Activated CD8-positive, alpha-beta memory T cell treated with anti-CD3 and anti-CD28 coated beads, Interleukin-2, amount 10 ng/mL, durations not matched to agents 7 days and 5 days (primary cell): ENCODE data around the gene CUX1. TPM values are rescaled to one million over a fixed set of nuclear protein-coding genes. Genes with fewer than 3 reads are reported as not detected.

Experiments used
- ATAC-seq: fragments of 150-1000 bp; cut with Tn5 transposase; one replicate; pipeline ENCODE4 v1.10.0; 2021; ENCODE audit warnings: moderate library complexity
- CTCF ChIA-PET: fragments of 350-600 bp; sonication (Branson Sonifier 250); formaldehyde crosslinking; loops from one replicate; lab custom pipeline; 2021; ENCODE audit warnings: antibody characterized with exemption; lab: Charles Lee
- DNase-seq: peaks from one replicate; pipeline ENCODE4 v3.0.0-alpha.2; 2020
- H3K27ac Mint-ChIP-seq: one replicate; pipeline ENCODE4 v1.8.0; 2021; ENCODE audit warnings: mild to moderate bottlenecking, mixed read lengths
- H3K27me3 Mint-ChIP-seq: one replicate; pipeline ENCODE4 v1.8.0; 2021; ENCODE audit warnings: mixed read lengths
- H3K36me3 Mint-ChIP-seq: one replicate; pipeline ENCODE4 v1.8.0; 2021; ENCODE audit warnings: mild to moderate bottlenecking, mixed read lengths
- H3K4me1 Mint-ChIP-seq: one replicate; pipeline ENCODE4 v1.8.0; 2021; ENCODE audit warnings: mixed read lengths
- H3K4me3 Mint-ChIP-seq: one replicate; pipeline ENCODE4 v1.8.0; 2021; ENCODE audit warnings: mild to moderate bottlenecking, moderate library complexity, mixed read lengths
- H3K9me3 Mint-ChIP-seq: one replicate; pipeline ENCODE4 v1.8.0; 2022; ENCODE audit warnings: low read depth, mixed read lengths
- total RNA-seq, 2 experiments: library from RNA; stranded (reverse); gene quantifications; one replicate each; pipeline ENCODE4 v1.2.3, GENCODE V29; 2021

Gene CUX1
- total RNA-seq, 2 experiments from 2014 or later: 24.0 to 28.7 TPM

DNA sequence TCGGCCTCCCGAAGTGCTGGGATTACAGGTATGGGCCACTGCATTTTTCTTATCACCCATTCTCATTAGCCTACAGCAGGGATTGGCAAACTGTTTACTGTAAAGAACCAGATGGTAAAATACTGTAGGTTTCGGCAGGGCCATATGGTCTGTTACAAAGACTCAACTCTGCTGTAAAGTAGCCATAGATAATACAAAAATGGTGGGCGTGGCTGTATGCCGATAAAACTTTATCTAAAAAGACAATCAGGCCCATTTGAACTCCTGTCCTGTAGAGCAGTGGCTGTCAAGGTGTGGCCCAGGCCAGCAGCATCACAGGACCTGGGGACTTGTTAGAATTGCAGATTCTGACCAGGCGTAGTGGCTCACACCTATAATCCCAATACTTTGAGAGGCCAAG, 134.3 kb downstream of the CUX1 start:
- no peaks in the 10 kb centered on the region for H3K27me3 Mint-ChIP-seq
- no peak overlapping the region for H3K27ac Mint-ChIP-seq
- CTCF ChIA-PET: no interaction called here
- no peaks in the 10 kb centered on the region for H3K9me3 Mint-ChIP-seq
- H3K4me1 Mint-ChIP-seq: peaks cover 12% of the 10 kb centered on the region
- ATAC-seq: no peak
- no peak for DNase-seq
- H3K36me3 Mint-ChIP-seq: no peaks in the 10 kb centered on the region
- no peak overlapping the region for H3K4me3 Mint-ChIP-seq

DNA sequence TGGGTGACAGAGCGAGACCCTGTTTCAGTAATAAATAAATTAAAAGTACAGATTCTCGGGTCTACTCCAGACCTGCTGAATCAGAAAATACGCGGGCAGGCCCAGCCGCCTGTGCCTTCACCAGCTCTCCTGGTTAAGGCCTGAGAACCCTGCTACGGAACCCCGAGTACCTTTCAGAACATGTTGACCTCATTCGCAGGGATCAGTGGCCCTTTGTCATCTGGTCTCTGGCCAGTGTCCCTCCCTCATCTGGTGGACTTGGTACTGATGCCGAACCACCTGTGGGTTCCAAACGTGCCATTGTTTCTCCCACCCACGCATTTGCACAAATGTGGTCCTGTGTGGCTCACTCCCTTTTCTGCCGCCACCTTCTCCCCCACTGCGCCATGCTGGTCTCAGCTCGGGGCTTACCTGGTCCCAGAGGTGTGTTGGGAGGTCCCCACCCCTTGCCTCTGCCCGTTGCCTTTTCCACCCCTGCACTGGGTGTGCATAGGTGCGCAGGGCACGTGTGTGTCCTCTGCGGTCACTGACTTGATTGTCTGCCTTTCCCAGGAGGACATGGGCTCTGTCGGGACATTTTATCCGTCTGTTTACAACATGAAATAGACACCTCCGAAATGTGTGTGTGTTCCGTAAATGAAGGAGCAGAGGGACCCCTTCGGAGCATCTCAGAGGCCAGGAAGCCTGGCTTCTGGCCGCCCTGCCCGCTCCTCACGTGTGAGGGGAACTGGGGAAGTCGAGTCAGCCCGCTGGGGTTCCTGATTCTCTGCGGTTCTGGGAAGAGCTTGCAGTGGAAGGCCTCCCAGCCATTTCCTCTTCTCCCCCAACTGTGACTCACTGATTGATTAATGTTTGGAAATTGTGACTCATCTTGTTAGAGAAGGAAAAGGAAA, 135.2 kb downstream of the CUX1 start:
- H3K27ac Mint-ChIP-seq: no peak overlapping the region
- ATAC-seq (no peak), DNase-seq (no peak)
- no peaks in the 10 kb centered on the region for H3K27me3 Mint-ChIP-seq
- H3K9me3 Mint-ChIP-seq: no peaks in the 10 kb centered on the region
- no peak overlapping the region for H3K4me3 Mint-ChIP-seq
- H3K36me3 Mint-ChIP-seq: no peaks in the 10 kb centered on the region
- peaks cover 12% of the 10 kb centered on the region for H3K4me1 Mint-ChIP-seq
- CTCF ChIA-PET: no interaction called here

GRCh38 chr7:101953248-101953819, 135.9 kb downstream of the CUX1 start:
- Mint-ChIP-seq H3K9me3 (no peaks in the 10 kb centered on the region), H3K36me3 (no peaks in the 10 kb centered on the region), H3K4me3 (no peak overlapping the region), H3K4me1 (peaks cover 12% of the 10 kb centered on the region), H3K27me3 (no peaks in the 10 kb centered on the region), H3K27ac (no peak overlapping the region)
- DNase-seq (no peak), ATAC-seq (no peak)
- CTCF ChIA-PET: interaction anchor here (1.0 kb wide), 1 partner anchor 78 kb away, joined by 3 read pairs; no protein-coding TSS in a partner anchor

GRCh38 chr7:101954499-101954898, 137.1 kb downstream of the CUX1 start:
- no peaks in the 10 kb centered on the region for H3K9me3 Mint-ChIP-seq
- H3K27ac Mint-ChIP-seq: no peak overlapping the region
- no peak overlapping the region for H3K4me3 Mint-ChIP-seq

DNA sequence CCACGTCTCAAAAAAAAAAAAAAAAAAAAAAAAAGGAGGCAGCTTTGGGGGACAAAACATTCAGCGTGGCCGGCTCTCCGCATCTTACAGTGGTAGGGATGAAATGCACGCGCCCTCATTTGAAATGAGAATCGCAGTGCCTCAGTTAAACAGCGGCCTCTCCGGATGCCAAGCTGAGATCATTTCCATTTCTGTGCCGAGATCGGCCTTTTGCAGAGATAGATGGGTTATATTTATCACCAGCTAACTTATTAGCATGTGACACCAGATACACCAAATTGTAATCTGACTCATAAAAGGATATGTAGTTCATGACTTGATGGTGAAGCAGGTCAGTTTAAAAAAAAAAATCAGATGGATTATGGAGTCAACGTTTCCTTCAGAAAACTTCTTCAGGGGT, 138.7 kb downstream of the CUX1 start:
- ATAC-seq: no peak
- no peak for DNase-seq
- peaks cover 12% of the 10 kb centered on the region for H3K4me1 Mint-ChIP-seq
- H3K4me3 Mint-ChIP-seq: no peak overlapping the region
- no peaks in the 10 kb centered on the region for H3K27me3 Mint-ChIP-seq
- no peak overlapping the region for H3K27ac Mint-ChIP-seq
- H3K9me3 Mint-ChIP-seq: no peaks in the 10 kb centered on the region
- H3K36me3 Mint-ChIP-seq: no peaks in the 10 kb centered on the region
- CTCF ChIA-PET: interaction anchor here (0.6 kb wide), 1 partner anchor 78 kb away, joined by 5 read pairs; no protein-coding TSS in a partner anchor

More at GRCh38 chr7:101954499-101954898, 137.1 kb downstream of the CUX1 start:
- Mint-ChIP-seq H3K4me1 (peaks cover 12% of the 10 kb centered on the region), H3K27me3 (no peaks in the 10 kb centered on the region), H3K36me3 (no peaks in the 10 kb centered on the region)
- CTCF ChIA-PET: interaction anchor here (1.0 kb wide), 1 partner anchor 79 kb away, joined by 3 read pairs; no protein-coding TSS in a partner anchor
- ATAC-seq (no peak), DNase-seq (no peak)

GRCh38 chr7:101957744-101958525, 140.5 kb downstream of the CUX1 start:
- H3K9me3 Mint-ChIP-seq: no peaks in the 10 kb centered on the region
- no peaks in the 10 kb centered on the region for H3K27me3 Mint-ChIP-seq
- H3K27ac Mint-ChIP-seq: no peak overlapping the region
- DNase-seq (no peak), ATAC-seq (no peak)
- CTCF ChIA-PET: no interaction called here
- peaks cover 12% of the 10 kb centered on the region for H3K4me1 Mint-ChIP-seq
- H3K36me3 Mint-ChIP-seq: no peaks in the 10 kb centered on the region
- H3K4me3 Mint-ChIP-seq: no peak overlapping the region

DNA sequence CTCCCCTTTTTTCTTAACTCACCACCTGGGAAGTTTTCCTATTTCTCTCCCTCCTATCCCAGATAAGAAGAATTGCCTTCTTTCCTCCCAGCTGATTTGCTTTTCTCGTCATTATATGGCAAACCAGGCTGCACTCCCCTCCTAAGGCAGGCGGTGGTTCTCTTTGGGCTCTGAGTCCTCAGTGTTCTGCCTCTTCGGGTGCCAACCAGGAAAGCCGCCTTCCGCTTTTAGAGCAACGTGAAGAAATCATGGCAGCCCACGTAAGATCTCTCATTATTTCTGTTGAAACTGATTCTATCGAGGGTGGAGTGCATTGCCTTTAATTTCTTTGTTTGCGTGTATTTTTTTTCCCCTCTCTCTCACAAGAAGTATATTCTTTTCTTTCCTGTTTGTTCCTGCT, 141.9 kb downstream of the CUX1 start:
- ATAC-seq (no peak), DNase-seq (no peak)
- no peaks in the 10 kb centered on the region for H3K36me3 Mint-ChIP-seq
- H3K4me3 Mint-ChIP-seq: no peak overlapping the region
- peaks cover 3% of the 10 kb centered on the region for H3K4me1 Mint-ChIP-seq
- H3K27me3 Mint-ChIP-seq: no peaks in the 10 kb centered on the region
- no peak overlapping the region for H3K27ac Mint-ChIP-seq
- no peaks in the 10 kb centered on the region for H3K9me3 Mint-ChIP-seq
- CTCF ChIA-PET: no interaction called here

GRCh38 chr7:101959829-101960228, 142.4 kb downstream of the CUX1 start:
- Mint-ChIP-seq H3K4me3 (no peak overlapping the region), H3K4me1 (no peaks in the 10 kb centered on the region), H3K27ac (no peak overlapping the region), H3K36me3 (no peaks in the 10 kb centered on the region), H3K9me3 (no peaks in the 10 kb centered on the region), H3K27me3 (no peaks in the 10 kb centered on the region)
- CTCF ChIA-PET: interaction anchor here (0.7 to 1.0 kb wide), 2 partner anchors 13 to 49 kb away, joined by 3 read pairs; no protein-coding TSS in a partner anchor
- ATAC-seq (no peak), DNase-seq (no peak)

GRCh38 chr7:101960323-101960722, 142.9 kb downstream of the CUX1 start:
- DNase-seq (no peak), ATAC-seq (no peak)
- CTCF ChIA-PET: interaction anchor here (0.7 to 1.0 kb wide), 2 partner anchors 13 to 49 kb away, joined by 3 read pairs; no protein-coding TSS in a partner anchor
- Mint-ChIP-seq H3K27ac (no peak overlapping the region), H3K27me3 (no peaks in the 10 kb centered on the region), H3K4me1 (no peaks in the 10 kb centered on the region), H3K4me3 (no peak overlapping the region), H3K36me3 (no peaks in the 10 kb centered on the region), H3K9me3 (no peaks in the 10 kb centered on the region)

DNA sequence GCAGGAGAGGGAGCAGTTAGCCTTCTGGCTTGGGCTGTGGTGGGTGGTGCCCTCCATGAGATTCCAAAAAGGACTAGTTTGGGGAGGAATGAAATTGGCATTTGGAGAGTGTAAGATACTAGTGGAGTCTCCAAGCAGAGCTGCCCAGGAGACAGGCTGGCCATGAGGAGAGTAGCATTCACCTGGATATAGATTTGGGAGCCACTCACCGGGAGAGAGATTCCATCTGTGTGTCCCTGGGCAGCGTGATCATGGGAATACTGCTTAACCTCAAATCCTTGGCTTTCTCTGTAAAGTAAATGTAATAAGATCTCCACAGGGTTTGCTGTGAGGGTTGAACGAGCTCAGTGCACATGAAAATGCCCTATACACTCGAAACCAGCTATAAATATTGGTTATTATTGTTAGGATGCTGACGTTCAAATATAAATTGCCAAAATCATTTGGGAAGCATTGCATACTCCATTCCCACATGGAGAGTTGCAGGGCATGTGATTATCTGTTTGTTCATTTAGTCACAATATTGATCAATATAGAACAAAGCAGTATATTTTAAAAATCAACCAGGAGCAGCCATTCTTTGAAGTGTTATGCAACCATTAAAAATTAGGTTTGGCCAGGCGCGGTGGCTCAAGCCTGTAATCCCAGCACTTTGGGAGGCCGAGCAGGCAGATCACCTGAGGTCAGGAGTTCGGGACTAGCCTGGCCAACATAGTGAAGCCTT, 143.7 kb downstream of the CUX1 start:
- H3K4me3 Mint-ChIP-seq: no peak overlapping the region
- DNase-seq (no peak), ATAC-seq (no peak)
- CTCF ChIA-PET: interaction anchor here (1.0 kb wide), 1 partner anchor 14 kb away, joined by 3 read pairs; no protein-coding TSS in a partner anchor
- no peaks in the 10 kb centered on the region for H3K36me3 Mint-ChIP-seq
- H3K27ac Mint-ChIP-seq: no peak overlapping the region
- H3K9me3 Mint-ChIP-seq: no peaks in the 10 kb centered on the region
- no peaks in the 10 kb centered on the region for H3K4me1 Mint-ChIP-seq
- H3K27me3 Mint-ChIP-seq: no peaks in the 10 kb centered on the region

DNA sequence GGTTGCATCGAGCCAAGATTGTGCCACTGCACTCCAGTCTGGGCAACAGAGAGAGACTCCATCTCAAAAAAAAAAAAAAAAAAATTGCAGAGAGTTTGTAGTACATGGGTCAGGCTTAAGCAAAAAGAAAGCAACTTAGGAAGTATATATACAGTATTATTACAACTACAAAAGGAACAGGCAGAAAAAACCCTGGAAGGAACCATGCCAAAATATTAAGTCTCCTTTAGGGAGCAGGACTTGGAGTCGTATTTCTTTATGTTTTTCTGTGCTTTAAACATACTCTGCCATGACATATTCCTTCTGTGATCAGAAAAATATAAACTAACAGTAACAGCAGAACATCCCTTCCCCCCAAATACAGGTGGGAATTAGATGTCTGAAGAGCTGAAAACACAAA, 144.4 kb downstream of the CUX1 start:
- H3K4me1 Mint-ChIP-seq: no peaks in the 10 kb centered on the region
- ATAC-seq (no peak), DNase-seq (no peak)
- H3K36me3 Mint-ChIP-seq: no peaks in the 10 kb centered on the region
- no peak overlapping the region for H3K4me3 Mint-ChIP-seq
- no peak overlapping the region for H3K27ac Mint-ChIP-seq
- no peaks in the 10 kb centered on the region for H3K27me3 Mint-ChIP-seq
- CTCF ChIA-PET: no interaction called here
- no peaks in the 10 kb centered on the region for H3K9me3 Mint-ChIP-seq

DNA sequence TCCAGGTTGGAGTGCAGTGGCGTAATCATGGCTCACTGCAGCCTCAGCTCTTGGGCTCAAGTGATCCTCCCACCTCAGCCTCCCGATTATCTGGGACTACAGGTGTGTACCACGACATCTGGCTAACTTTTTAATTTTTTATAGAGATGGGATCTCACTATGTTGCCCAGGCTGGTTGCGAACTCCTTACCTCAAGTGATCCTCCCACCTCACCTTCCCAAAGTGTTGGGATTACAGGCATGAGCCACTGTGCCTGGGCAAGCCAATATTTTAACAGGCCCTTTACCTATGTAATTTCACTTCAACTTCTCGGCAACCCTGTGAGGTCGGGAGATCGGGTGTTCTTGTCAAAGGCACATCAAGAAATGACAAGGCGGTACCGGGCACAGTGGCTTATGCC, 146.3 kb downstream of the CUX1 start:
- H3K27ac Mint-ChIP-seq: no peak overlapping the region
- H3K36me3 Mint-ChIP-seq: no peaks in the 10 kb centered on the region
- DNase-seq (no peak), ATAC-seq (no peak)
- no peaks in the 10 kb centered on the region for H3K9me3 Mint-ChIP-seq
- CTCF ChIA-PET: no interaction called here
- no peaks in the 10 kb centered on the region for H3K27me3 Mint-ChIP-seq
- H3K4me1 Mint-ChIP-seq: no peaks in the 10 kb centered on the region
- no peak overlapping the region for H3K4me3 Mint-ChIP-seq
